Heart left ventricle (tissue), 13 donors: ENCODE results near the gene INO80.

Experiments used
- POLR2A ChIP-seq, 2 donors: fragments of 450-650 bp; IDR thresholded peaks; one replicate each; pipeline ENCODE4 v1.6.1; 2017; ENCODE audit warnings: antibody characterized with exemption in 2 of 2, mild to moderate bottlenecking in 2 of 2, moderate library complexity in 2 of 2
- TF ChIP-seq, protein P1 (sequence below), 12 donors: fragments of 200-600 bp; sonication (generic) in 4 of 12; IDR thresholded peaks; one replicate each; pipeline versions ENCODE4 v1.5.0 to v1.8.0; 2018 to 2022; ENCODE audit warnings: antibody characterized with exemption in 12 of 12, mild to moderate bottlenecking in 5 of 12
- donor health status: ischemic (EF 13 %, LVEDD 7.1; RV severe dilation, severe dysfunction).
- donor health status: DM: no; HTN: yes; CAD: no.
- donor health status: DM: no; HTN: no; CAD: no.
- donor health status: ischemic (EF 25% LVEDD 6.9; RV normal size, moderate dysfunction).
- donor health status: ischemic (EF 25% LVEDD 5.7; RV mildly dilated, moderate dysfunction).
- donor health status: ischemic (EF 35%, LVEDD 5.7; RV mildly dilated, moderate dysfunction).
- donor health status: nonischemic (EF 11% LVEDD 7.7; RV severe dilation, severe dysfunction).
- donor health status: DM: yes; HTN: yes; CAD: no.
- donor health status: PGD.
- donor health status: ischemic (EF 29% LVEDD 5.4; RV normal size, mild dysfunction).
- donor health status: nonischemic (EF 23%, LVEDD 6.1; RV moderate dilation, normal function).

DNA sequence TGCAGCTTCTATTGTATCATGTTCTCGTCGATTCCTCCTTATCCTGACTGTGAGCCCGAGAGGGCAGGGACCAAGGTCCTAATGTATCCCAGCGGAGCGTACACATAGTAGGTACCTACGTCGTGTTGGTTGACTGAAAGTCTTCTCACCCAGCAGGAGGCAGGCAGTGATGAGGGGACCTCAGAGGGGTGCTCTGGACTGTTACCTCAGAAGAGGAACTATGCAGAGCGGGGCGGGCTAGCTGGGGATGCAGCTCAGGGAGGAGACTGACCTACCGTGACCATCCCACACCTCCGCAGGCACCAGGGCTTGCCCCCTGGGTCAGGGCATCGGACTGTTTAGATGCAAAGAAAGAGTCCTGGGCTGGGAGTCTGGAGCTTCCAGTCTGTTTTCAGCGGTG lies 151.4 kb downstream of the INO80 start:
- TF ChIP-seq, protein P1, sequence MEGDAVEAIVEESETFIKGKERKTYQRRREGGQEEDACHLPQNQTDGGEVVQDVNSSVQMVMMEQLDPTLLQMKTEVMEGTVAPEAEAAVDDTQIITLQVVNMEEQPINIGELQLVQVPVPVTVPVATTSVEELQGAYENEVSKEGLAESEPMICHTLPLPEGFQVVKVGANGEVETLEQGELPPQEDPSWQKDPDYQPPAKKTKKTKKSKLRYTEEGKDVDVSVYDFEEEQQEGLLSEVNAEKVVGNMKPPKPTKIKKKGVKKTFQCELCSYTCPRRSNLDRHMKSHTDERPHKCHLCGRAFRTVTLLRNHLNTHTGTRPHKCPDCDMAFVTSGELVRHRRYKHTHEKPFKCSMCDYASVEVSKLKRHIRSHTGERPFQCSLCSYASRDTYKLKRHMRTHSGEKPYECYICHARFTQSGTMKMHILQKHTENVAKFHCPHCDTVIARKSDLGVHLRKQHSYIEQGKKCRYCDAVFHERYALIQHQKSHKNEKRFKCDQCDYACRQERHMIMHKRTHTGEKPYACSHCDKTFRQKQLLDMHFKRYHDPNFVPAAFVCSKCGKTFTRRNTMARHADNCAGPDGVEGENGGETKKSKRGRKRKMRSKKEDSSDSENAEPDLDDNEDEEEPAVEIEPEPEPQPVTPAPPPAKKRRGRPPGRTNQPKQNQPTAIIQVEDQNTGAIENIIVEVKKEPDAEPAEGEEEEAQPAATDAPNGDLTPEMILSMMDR (IDR thresholded peaks at IDR 0.05), result no peak
- TF ChIP-seq POLR2A (IDR thresholded peaks at IDR 0.05), result no peak
